MM.1S (cell line): ENCODE results near the gene OVOL3.

Experiments used
- DNase-seq: peaks from one replicate; pipeline ENCODE4 v3.0.0-alpha.2; 2015
- H2AFZ ChIP-seq: fragments of 300-600 bp; sonication (generic); 2 replicates; pipeline ENCODE4 v1.6.0; 2016; ENCODE audit warnings: antibody characterized with exemption, low read length
- H3F3A ChIP-seq: fragments of 300-600 bp; sonication (generic); 2 replicates; pipeline ENCODE4 v1.6.1; 2016; ENCODE audit warnings: mild to moderate bottlenecking, antibody characterized with exemption, low read length, moderate library complexity, mixed read lengths; ENCODE audit not compliant: insufficient read depth
- H3K27ac ChIP-seq: fragments of 300-600 bp; sonication (generic); 2 replicates; pipeline ENCODE4 v1.5.1; 2016; ENCODE audit warnings: mild to moderate bottlenecking, low read length
- H3K27me3 ChIP-seq: fragments of 300-600 bp; sonication (generic); replicated peaks from 2 replicates; pipeline ENCODE4 v1.6.0; 2016; ENCODE audit warnings: low read length; ENCODE audit not compliant: insufficient read depth
- H3K36me3 ChIP-seq: fragments of 300-600 bp; sonication (generic); replicated peaks from 2 replicates; pipeline ENCODE4 v1.6.1; 2016; ENCODE audit warnings: mild to moderate bottlenecking, low read length, mixed read lengths; ENCODE audit not compliant: insufficient read depth
- H3K4me1 ChIP-seq: fragments of 300-600 bp; sonication (generic); 2 replicates; pipeline ENCODE4 v1.6.1; 2016; ENCODE audit warnings: low read length, mixed read lengths
- H3K4me2 ChIP-seq: fragments of 300-600 bp; sonication (generic); 2 replicates; pipeline ENCODE4 v1.6.0; 2016; ENCODE audit warnings: low read depth, low read length
- H3K4me3 ChIP-seq: fragments of 300-600 bp; sonication (generic); 2 replicates; pipeline ENCODE4 v1.5.1; 2016; ENCODE audit warnings: low read length, mixed read lengths
- H3K79me2 ChIP-seq: fragments of 300-600 bp; sonication (generic); 2 replicates; pipeline ENCODE4 v1.6.1; 2016; ENCODE audit warnings: mixed run types, low read length, mixed read lengths
- H3K9ac ChIP-seq: fragments of 300-600 bp; sonication (generic); 2 replicates; pipeline ENCODE4 v1.6.1; 2016; ENCODE audit warnings: low read length, mixed read lengths
- H3K9me2 ChIP-seq: fragments of 300-600 bp; sonication (generic); replicated peaks from 2 replicates; pipeline ENCODE4 v1.6.1; 2016; ENCODE audit warnings: mild to moderate bottlenecking, low read length, mixed read lengths; ENCODE audit not compliant: insufficient read depth
- H3K9me3 ChIP-seq: fragments of 300-600 bp; sonication (generic); replicated peaks from 2 replicates; pipeline ENCODE4 v1.6.1; 2016; ENCODE audit warnings: mild to moderate bottlenecking, low read length, mixed read lengths; ENCODE audit not compliant: insufficient read depth
- H4K20me1 ChIP-seq: fragments of 300-600 bp; sonication (generic); 2 replicates; pipeline ENCODE4 v1.6.1; 2016; ENCODE audit warnings: mild to moderate bottlenecking, low read length, moderate library complexity, mixed read lengths; ENCODE audit not compliant: insufficient read depth
- CTCF ChIP-seq: fragments of 300-600 bp; sonication (generic); IDR thresholded peaks from 2 replicates; pipeline ENCODE4 v1.5.1; 2016; ENCODE audit warnings: antibody characterized with exemption, low read length, mixed read lengths
- EZH2 ChIP-seq: fragments of 300-600 bp; sonication (generic); optimal IDR thresholded peaks from 2 replicates; pipeline ENCODE3; 2017; ENCODE audit warnings: low read depth, mild to moderate bottlenecking, antibody characterized with exemption, low read length, mixed read lengths
- EZH2phosphoT487 ChIP-seq: fragments of 300-600 bp; sonication (generic); IDR thresholded peaks from 2 replicates; pipeline ENCODE4 v1.6.1; 2018; ENCODE audit warnings: antibody characterized with exemption, low read length

The OVOL3 gene

DNA sequence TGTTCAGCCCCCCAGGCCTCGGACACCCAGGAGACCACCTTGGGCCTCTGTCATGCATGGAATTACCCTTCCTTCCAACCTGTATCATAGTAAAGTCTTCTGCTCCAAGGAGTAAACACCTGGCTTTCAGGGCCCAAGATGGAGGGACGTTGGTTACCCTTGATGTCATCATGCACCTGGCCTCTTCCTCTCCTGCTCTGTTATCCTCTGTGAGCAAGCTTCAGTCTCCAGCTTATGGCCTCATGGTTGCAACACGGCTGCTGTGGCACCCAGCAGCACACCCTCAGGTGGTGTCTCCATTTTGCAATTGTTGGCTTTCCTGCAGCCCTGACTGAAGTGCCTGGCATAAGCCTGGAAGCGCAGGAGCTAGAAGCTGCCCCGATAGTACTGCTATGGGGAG, 4.0 kb upstream of the OVOL3 start:
- H3K79me2 ChIP-seq, result no peaks in the 10 kb centered on the region
- no peaks in the 10 kb centered on the region for H3K27me3 ChIP-seq
- no peak overlapping the region for H2AFZ ChIP-seq
- DNase-seq, result no peak
- no peak overlapping the region for H3K9ac ChIP-seq
- no peaks in the 10 kb centered on the region for H4K20me1 ChIP-seq
- H3F3A ChIP-seq, result no peaks in the 10 kb centered on the region; the same call in 1 of the 2 replicates
- H3K9me2 ChIP-seq, result no peaks in the 10 kb centered on the region
- H3K36me3 ChIP-seq, result no peaks in the 10 kb centered on the region
- TF ChIP-seq EZH2 (no peak), EZH2phosphoT487 (no peak), CTCF (no peak)
- H3K4me2 ChIP-seq, result no peak overlapping the region
- H3K4me3 ChIP-seq, result no peak overlapping the region
- H3K27ac ChIP-seq, result no peak overlapping the region
- H3K4me1 ChIP-seq, result no peaks in the 10 kb centered on the region
- H3K9me3 ChIP-seq, result no peaks in the 10 kb centered on the region

DNA sequence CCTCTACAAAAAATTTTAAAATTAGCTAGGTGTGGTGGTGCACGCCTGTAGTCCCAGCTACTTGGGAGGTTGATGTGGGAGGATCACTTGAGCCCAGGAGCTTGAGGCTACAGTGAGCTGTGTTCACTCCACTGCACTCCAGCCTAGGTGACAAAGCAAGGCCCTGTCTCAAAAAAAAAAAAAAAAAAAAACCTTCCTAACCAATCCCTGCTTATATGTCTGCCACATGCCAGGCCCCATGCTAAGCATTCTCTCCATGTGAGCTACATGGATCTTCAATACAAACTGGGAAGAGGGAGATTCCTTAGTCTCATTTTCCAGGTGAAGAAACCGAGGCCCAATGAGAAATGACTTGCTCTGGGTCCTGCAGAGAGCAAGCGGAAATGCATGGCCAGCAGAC, 2.3 kb upstream of the OVOL3 start:
- H4K20me1 ChIP-seq, result no peaks in the 10 kb centered on the region
- H3K9me3 ChIP-seq, result no peaks in the 10 kb centered on the region
- 0 out of 2 replicates have a peak, but pooled peaks cover 2% of the 10 kb centered on the region for H3K4me1 ChIP-seq
- H3K36me3 ChIP-seq, result no peaks in the 10 kb centered on the region
- H3K9ac ChIP-seq, result no peak overlapping the region
- TF ChIP-seq CTCF, result no peak
- TF ChIP-seq EZH2phosphoT487, result no peak
- TF ChIP-seq EZH2, result no peak
- no peak overlapping the region for H3K4me2 ChIP-seq
- DNase-seq, result no peak
- H2AFZ ChIP-seq, result no peak overlapping the region
- H3K27ac ChIP-seq, result no peak overlapping the region
- no peaks in the 10 kb centered on the region; the same call in 1 of the 2 replicates for H3F3A ChIP-seq
- H3K79me2 ChIP-seq, result peaks cover 5% of the 10 kb centered on the region
- no peaks in the 10 kb centered on the region for H3K27me3 ChIP-seq
- H3K4me3 ChIP-seq, result no peak overlapping the region
- H3K9me2 ChIP-seq, result no peaks in the 10 kb centered on the region

DNA sequence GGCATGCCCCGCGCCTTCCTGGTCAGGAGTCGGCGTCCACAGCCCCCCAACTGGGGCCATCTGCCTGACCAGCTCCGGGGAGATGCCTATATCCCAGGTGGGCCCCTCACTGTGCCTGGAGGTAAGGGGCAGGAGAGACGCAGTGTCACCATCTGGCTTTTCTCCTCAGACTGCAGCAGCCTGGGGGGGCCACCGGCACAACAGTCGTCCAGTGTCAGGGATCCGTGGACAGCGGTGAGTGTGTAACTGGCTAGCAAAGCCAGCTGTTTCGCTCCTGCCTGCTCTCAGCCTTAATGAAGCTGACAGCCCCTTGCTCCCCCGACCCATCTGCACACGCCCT, 227 bp downstream of the OVOL3 start:
- no peak for TF ChIP-seq CTCF
- no peak for TF ChIP-seq EZH2
- no peak for TF ChIP-seq EZH2phosphoT487
- no peaks in the 10 kb centered on the region for H3K9me2 ChIP-seq
- no peaks in the 10 kb centered on the region for H3K36me3 ChIP-seq
- no peaks in the 10 kb centered on the region for H4K20me1 ChIP-seq
- H3K4me1 ChIP-seq, result peaks cover 8% of the 10 kb centered on the region; the same call in 1 of the 2 replicates
- H3K9ac ChIP-seq, result no peak overlapping the region
- H3K79me2 ChIP-seq, result peaks cover 18% of the 10 kb centered on the region
- no peaks in the 10 kb centered on the region for H3K27me3 ChIP-seq
- H3K9me3 ChIP-seq, result no peaks in the 10 kb centered on the region
- no peaks in the 10 kb centered on the region; the same call in 1 of the 2 replicates for H3F3A ChIP-seq
- H3K4me2 ChIP-seq, result no peak overlapping the region
- DNase-seq, result no peak
- H3K4me3 ChIP-seq, result no peak overlapping the region
- H3K27ac ChIP-seq, result no peak overlapping the region
- no peak overlapping the region for H2AFZ ChIP-seq
